ENCODE measurements around the gene LNX1.
"Not testable (repeated sequence)": the region's sequence is repeated elsewhere in the genome, so short reads cannot be mapped to it uniquely, and the experiment has no call there.

The LNX1 gene

GRCh38 chr4:53490161-53490956 lies 100.9 kb downstream of the LNX1 start:
- DNase-seq = no peak

- no peak for DNase-seq
These were observed 101.9 kb downstream of the LNX1 start for GRCh38 chr4:53489279-53489889.

- DNase-seq = no peak
These were observed 103.5 kb downstream of the LNX1 start for GRCh38 chr4:53487766-53488165.

DNA sequence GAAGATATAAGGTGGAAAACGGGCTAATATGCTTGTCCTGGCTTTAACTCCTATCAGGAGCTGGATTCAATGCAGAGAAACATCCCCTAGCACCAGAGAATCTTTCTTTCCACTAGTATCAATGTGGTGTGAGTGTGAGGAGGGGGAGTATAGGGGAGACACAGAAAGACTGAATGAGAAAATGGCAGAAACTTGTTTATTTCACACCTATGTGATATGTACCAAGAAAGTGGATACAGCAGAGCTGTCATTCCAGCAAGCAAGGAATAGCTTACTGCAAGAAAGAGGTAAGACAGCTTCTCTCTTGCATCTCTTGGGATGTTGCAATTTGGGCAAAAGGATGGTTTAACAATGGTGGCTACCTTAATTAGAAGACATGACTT lies 105.6 kb downstream of the LNX1 start:
- DNase-seq = no peak

GRCh38 chr4:53484911-53485657 lies 106.2 kb downstream of the LNX1 start:
- no peak for DNase-seq

DNA sequence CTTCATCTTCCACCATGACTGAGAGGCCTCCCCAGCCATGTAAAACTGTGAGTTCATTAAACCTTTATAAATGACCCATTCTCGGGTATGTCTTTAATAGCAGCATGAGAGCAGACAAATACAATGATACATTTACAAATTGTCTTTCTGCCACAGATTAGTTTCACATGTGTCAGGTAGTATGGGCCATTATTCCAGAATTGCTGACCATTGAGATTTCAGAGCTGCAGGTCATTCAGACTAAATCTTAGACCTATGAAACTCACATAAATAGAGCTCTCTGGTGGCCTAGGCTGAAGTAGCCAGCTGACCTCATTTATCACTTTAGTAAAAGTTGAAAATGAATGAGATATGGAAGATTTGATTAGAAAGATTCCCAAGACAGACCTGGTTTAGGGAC lies 108.0 kb downstream of the LNX1 start:
- DNase-seq = no peak

GRCh38 chr4:53481586-53481985 lies 109.7 kb downstream of the LNX1 start:
- DNase-seq = no peak

- no peak for DNase-seq
These were observed 110.4 kb downstream of the LNX1 start for GRCh38 chr4:53480909-53481308.

DNA sequence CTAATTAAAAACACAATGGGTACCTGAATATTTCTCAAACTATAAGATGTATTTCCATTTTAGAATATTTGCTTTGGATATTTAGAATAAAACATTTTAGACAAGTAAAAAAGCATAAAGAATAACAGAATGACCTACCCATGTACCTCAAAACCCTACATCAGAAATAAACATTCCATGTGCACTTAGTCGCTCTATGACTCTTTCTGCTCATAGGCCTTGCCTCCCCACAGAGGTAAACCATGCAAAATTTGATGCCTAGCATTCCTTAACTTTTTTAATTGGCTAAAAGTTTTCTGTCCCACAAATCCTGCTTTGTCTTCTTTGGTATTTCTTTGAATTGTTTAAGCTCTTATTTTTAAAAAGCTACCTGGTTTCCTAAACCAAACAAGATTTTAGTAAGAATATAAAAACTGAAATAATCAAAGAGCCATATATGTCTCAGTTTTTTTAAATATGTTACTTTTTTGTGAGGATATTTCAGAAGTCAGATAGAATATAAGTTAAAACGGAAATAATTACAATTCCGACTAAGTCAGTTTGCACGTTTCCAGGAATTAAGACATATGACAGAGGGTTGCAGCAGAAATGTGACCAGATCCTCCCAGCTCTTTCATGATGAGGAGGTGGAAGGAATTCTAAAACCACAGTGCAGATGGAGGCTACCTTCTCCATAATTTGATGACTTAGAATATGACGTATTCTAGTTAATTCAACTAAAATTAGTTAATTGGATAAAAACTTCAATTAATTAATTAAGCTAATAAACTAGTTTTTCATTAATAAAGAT lies 111.4 kb downstream of the LNX1 start:
- no peak for DNase-seq

DNA sequence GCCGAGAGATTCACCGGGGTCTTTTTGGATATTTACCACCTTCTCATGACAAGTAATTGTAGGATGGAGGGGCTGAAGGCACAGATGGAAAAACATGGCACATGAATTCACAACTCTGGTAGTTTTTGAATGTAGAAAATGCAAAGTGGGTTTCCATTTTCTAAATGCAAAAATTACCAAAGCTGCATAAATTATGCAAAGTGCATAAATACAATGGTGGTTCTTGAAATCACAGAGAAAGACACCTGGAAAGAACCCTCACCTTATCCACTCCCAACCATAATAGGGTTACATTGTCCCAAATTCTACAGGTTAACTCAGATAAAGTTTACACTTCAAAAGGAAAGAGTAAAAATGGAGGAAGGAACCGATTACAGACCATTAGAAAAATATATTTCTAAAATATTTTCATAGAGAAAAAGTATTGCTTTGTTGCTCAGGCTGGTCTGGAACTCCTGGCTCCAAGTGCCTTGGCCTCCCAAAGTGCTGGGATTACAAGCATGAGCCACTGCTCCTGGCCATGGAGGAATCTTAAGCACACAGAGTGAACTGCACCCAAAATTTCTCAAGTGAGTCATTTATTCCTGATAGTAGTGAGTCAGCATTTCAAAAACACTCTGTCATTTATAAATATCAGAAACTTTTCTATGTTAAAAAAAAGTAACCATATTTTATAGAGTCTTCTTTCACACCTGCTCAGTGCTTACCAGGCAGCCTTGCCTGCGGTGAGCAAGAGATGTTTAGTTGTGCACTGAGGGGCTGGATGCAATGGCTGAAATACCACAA lies 112.4 kb downstream of the LNX1 start:
- DNase-seq = no peak

DNA sequence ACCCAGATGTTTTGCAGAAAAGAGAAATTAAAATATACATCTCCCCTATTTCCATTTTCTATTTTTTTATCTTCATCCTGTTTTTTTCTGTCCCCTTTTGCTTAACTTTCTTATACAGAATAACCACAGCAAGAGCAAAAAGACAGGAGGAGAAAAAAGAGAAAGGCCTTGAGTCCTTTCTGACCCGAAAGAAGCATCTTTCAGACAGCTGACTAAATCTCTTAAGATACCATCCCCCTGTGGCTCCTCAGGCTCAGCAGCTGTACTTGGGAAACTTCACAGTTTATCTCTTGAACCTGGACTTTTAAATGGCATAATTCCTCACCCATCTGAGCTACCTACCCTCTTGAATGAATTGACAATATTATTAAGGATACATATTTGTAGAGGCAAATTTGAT lies 113.7 kb downstream of the LNX1 start:
- DNase-seq = no peak

DNA sequence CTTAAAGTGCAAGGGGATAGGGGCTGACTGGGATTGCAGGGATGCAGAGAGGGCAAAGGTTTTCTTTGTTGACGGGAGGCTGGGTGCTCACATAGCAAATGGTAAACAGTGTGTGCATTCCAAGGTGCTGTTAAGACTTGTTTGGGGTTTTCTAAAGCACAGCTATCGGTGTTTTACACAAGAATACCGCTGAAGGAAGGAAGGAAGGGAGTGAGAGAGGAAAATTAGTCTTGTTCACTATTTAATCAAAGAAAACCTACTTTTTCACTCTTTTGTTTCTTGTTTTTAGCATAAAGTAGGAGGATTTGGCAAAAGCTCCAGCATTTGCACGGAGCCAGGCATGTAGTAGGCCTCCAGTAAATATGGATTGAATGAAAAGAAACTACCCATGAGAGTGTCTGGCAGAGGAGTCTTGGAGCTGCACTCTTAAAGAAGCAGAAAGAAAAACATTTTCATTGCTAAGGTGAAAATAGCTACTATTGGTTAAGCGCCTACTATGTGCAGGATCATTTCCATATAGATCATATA lies 114.2 kb downstream of the LNX1 start:
- no peak for DNase-seq

- DNase-seq = no peak
These were observed 114.9 kb downstream of the LNX1 start for GRCh38 chr4:53476232-53477037.

- DNase-seq = not testable (repeated sequence)
These were observed 124.7 kb downstream of the LNX1 start for GRCh38 chr4:53466576-53466975.

DNA sequence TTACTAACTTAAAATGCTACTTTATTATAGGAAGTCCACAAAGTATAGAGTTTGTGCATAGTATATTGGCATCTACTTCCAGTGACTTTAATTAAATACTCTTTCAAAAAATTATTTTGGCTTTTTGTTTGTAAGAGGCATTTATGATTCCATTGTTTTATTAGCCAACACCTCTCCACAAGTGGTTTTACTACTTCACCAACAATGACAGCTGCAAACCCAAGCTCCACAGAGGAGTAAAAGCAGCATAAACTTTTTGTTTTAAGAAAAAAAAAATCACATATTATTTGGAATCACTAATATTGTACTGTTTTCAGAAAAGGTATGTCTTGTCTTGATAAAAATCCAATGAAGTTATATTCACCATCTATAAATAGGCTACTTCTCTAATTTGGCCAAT lies 125.4 kb downstream of the LNX1 start:
- DNase-seq = no peak

GRCh38 chr4:53465281-53465680 lies 126.0 kb downstream of the LNX1 start:
- no peak for DNase-seq

- DNase-seq = no peak
These were observed 127.9 kb downstream of the LNX1 start for GRCh38 chr4:53463340-53463739.

- no peak for DNase-seq
These were observed 130.0 kb downstream of the LNX1 start for GRCh38 chr4:53461244-53461643.

- DNase-seq = no peak
These were observed 131.7 kb downstream of the LNX1 start for GRCh38 chr4:53459548-53459947.

- no peak for DNase-seq
These were observed 135.1 kb downstream of the LNX1 start for GRCh38 chr4:53456178-53456577.

DNA sequence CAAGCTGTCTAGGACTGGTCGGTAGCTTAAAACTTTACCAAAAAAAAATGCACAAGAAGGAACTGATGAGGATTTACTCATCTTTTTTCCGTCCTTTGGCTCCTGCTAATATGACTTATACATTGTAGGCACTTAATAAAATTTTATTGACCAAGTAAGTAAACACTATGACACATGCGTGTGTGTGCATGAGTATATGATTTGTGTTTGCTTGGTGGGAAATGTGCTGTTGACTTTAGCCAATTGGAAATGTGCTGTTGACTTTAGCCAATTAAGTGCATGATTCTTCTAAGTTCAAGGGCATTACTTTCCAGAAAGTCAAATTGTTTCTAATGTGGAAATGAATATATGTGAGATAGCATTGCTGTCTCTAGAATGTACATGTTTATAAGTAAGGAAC lies 135.5 kb downstream of the LNX1 start:
- no peak for DNase-seq
